SK-N-MC (cell line): ENCODE data around the gene GPR162.

Experiments
- EZH2 ChIP-seq: fragments of 200-600 bp; sonication (generic); IDR thresholded peaks from one replicate; pipeline ENCODE4 v1.6.1; 2017; ENCODE audit warnings: antibody characterized with exemption
- FOXP2 ChIP-seq: optimal IDR thresholded peaks from 2 replicates; pipeline ENCODE3; 2011; ENCODE audit warnings: mild to moderate bottlenecking, moderate library complexity; ENCODE audit not compliant: insufficient read depth; ENCODE audit errors: extremely low read length, control extremely low read depth
- POLR2AphosphoS5 ChIP-seq: IDR thresholded peaks from 2 replicates; pipeline ENCODE4 v1.6.1; 2012; ENCODE audit warnings: mild to moderate bottlenecking, low read depth, low read length, borderline replicate concordance

GRCh38 chr12:6829536-6830220 lies 8.1 kb downstream of the GPR162 start:
- no peak for TF ChIP-seq FOXP2
- TF ChIP-seq POLR2AphosphoS5, result 0 out of 2 replicates have a peak, but pooled peaks have one; percentile 18
- no peak for TF ChIP-seq EZH2
